Breast epithelium (tissue), 4 donors: ENCODE measurements around the gene CASS4. TPM values are rescaled to one million over a fixed set of nuclear protein-coding genes. Genes with fewer than 3 reads are reported as not detected.

Experiments used
- DNase-seq, 2 donors: peaks; one replicate each; pipeline ENCODE4 v3.0.0-alpha.2; 2019; ENCODE audit warnings: low spot score in 2 of 2
- H3K27ac ChIP-seq, 2 donors: fragments of 200-600 bp; sonication (generic) in 1 of 2; one replicate each; pipeline ENCODE4 v1.5.1; 2016 to 2019; ENCODE audit warnings: mild to moderate bottlenecking in 1 of 2
- H3K27me3 ChIP-seq, 2 donors: fragments of 200-600 bp; sonication (generic) in 1 of 2; one replicate each; pipeline versions ENCODE4 v1.5.1 to v1.6.0; 2017 to 2019; ENCODE audit warnings: control low read depth in 1 of 2, mild to moderate bottlenecking in 1 of 2
- H3K36me3 ChIP-seq: fragments of 200-600 bp; one replicate; pipeline ENCODE4 v1.5.1; 2019
- H3K4me1 ChIP-seq, 2 donors: fragments of 200-600 bp; sonication (generic); one replicate each; pipeline ENCODE4 v1.5.1; 2016 to 2019; ENCODE audit warnings: control low read depth in 1 of 2
- H3K4me3 ChIP-seq, 3 donors: fragments of 200-600 bp; sonication (generic); 1 replicate in 2 of 3; 2 replicates in 1 of 3; pipeline ENCODE4 v1.5.1; 2016 to 2019; ENCODE audit warnings: mild to moderate bottlenecking in 3 of 3, moderate library complexity in 2 of 3
- H3K9me3 ChIP-seq, 2 donors: fragments of 200-600 bp; sonication (generic) in 1 of 2; one replicate each; pipeline ENCODE4 v1.5.1; 2016 to 2019; ENCODE audit warnings: control low read depth in 1 of 2
- POLR2A ChIP-seq: fragments of 450-650 bp; IDR thresholded peaks from one replicate; pipeline ENCODE4 v1.6.1; 2016; ENCODE audit warnings: antibody characterized with exemption, mild to moderate bottlenecking, moderate library complexity
- POLR2AphosphoS5 ChIP-seq, 3 donors: sonication (generic); formaldehyde crosslinking; IDR thresholded peaks; one replicate each; pipeline ENCODE4 v1.6.1; 2017; ENCODE audit warnings: antibody characterized with exemption in 3 of 3
- intact Hi-C: fragments of 100-400 bp; cut with DNase I; formaldehyde crosslinking; loops from one replicate; pipeline ENCODE4 v1.15.1; 2023; ENCODE audit warnings: low total_unique reads
- total RNA-seq, 3 donors: library from RNA; depleted of rRNA; stranded (reverse); fragments of >200 nt; gene quantifications; one replicate each; pipeline ENCODE4 v1.1.0, GENCODE V29; 2016
- TF ChIP-seq, protein P1 (sequence below), 3 donors: fragments of 450-650 bp; IDR thresholded peaks; one replicate each; pipeline ENCODE4 v1.5.1; 2016 to 2017; ENCODE audit warnings: antibody characterized with exemption in 3 of 3, mild to moderate bottlenecking in 3 of 3, moderate library complexity in 3 of 3

The CASS4 gene
- total RNA-seq, 3 donors from 2014 or later = 1.6 to 3.4 (median 2.2) TPM

GRCh38 chr20:56427797-56428196, 15.7 kb downstream of the CASS4 start:
- Histone ChIP-seq H3K9me3 (no peaks in the 10 kb centered on the region), H3K4me3 (no peak overlapping the region), H3K36me3 (no peaks in the 10 kb centered on the region), H3K4me1 (no peaks in the 10 kb centered on the region), H3K27me3 (no peaks in the 10 kb centered on the region), H3K27ac (no peak overlapping the region)
- TF ChIP-seq POLR2AphosphoS5 (IDR thresholded peaks at IDR 0.05) (no peak), POLR2A (no peak)
- TF ChIP-seq, protein P1, sequence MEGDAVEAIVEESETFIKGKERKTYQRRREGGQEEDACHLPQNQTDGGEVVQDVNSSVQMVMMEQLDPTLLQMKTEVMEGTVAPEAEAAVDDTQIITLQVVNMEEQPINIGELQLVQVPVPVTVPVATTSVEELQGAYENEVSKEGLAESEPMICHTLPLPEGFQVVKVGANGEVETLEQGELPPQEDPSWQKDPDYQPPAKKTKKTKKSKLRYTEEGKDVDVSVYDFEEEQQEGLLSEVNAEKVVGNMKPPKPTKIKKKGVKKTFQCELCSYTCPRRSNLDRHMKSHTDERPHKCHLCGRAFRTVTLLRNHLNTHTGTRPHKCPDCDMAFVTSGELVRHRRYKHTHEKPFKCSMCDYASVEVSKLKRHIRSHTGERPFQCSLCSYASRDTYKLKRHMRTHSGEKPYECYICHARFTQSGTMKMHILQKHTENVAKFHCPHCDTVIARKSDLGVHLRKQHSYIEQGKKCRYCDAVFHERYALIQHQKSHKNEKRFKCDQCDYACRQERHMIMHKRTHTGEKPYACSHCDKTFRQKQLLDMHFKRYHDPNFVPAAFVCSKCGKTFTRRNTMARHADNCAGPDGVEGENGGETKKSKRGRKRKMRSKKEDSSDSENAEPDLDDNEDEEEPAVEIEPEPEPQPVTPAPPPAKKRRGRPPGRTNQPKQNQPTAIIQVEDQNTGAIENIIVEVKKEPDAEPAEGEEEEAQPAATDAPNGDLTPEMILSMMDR (IDR thresholded peaks at IDR 0.05) = no peak
- intact Hi-C loops = no loop called here
- no peak for DNase-seq

DNA sequence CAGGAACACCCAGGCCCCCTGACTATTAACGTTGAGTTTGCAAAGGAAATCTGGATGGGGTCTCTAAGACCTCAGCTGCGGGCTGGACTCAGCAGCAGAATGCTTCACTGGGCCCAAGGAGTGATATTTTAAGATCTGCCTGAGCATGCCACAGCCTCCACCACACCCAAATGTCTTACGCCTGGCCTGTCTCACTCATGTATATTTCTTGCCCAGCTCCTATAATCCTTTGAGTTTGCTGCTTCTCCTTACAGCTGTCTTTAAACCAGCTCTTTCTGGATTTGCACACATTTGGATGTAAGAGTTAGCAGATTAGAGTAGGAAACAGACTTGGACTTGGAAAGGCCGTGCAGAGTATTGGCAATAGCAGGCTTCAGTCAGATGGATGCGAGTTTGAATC, 16.4 kb downstream of the CASS4 start:
- intact Hi-C loops = no loop called here
- DNase-seq = no peak
- H3K27me3 ChIP-seq = no peaks in the 10 kb centered on the region
- no peaks in the 10 kb centered on the region for H3K36me3 ChIP-seq
- no peaks in the 10 kb centered on the region for H3K4me1 ChIP-seq
- no peaks in the 10 kb centered on the region for H3K9me3 ChIP-seq
- no peak overlapping the region for H3K27ac ChIP-seq
- TF ChIP-seq POLR2AphosphoS5 (IDR thresholded peaks at IDR 0.05) (no peak), POLR2A (no peak)
- TF ChIP-seq, protein P1 (IDR thresholded peaks at IDR 0.05) = no peak
- H3K4me3 ChIP-seq = no peak overlapping the region

DNA sequence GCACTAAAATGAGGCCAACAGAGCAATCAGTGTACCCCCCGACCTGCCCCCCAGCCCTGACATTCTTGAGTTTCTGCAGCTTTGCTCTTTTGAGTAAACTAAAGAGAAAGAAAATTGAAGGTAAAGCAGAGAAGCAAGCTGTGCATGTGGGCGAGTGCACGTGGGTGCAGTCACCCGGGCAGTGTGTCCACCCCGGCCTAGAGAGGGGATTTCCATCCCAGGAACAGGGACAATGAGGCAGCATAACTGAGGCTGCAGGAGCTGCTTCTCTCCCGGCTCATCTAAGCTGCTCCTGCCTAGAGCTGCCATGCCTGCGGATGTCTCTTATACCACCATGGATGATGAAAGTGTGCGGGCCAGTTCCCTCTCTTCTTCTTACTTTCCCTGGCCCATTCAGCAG, 16.8 kb downstream of the CASS4 start:
- Histone ChIP-seq H3K4me3 (no peak overlapping the region), H3K36me3 (no peaks in the 10 kb centered on the region), H3K9me3 (no peaks in the 10 kb centered on the region), H3K27ac (no peak overlapping the region), H3K27me3 (no peaks in the 10 kb centered on the region), H3K4me1 (no peaks in the 10 kb centered on the region)
- no peak for TF ChIP-seq POLR2A
- no peak for DNase-seq
- intact Hi-C loops = no loop called here

DNA sequence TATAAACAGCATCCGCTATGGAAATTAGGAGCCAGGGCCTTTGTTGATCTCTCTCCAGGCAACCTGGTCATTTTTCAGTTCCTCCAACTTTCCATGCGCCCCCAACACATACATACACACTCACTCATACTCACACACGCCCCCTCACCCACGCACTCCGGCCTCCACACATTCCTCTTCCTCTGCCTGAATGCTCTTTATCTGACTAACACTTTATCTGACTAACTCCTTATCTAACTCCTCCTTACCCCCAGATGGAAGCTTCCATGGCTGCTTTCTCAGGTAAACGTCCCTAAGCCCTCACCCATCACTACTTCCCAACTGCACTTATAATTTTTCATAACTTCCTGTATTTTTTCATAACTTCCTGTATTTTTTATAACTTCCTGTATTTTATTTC, 17.4 kb downstream of the CASS4 start:
- Histone ChIP-seq H3K27ac (no peak overlapping the region), H3K9me3 (no peaks in the 10 kb centered on the region), H3K4me3 (no peak overlapping the region), H3K36me3 (no peaks in the 10 kb centered on the region), H3K27me3 (no peaks in the 10 kb centered on the region), H3K4me1 (no peaks in the 10 kb centered on the region)
- TF ChIP-seq POLR2A (no peak), POLR2AphosphoS5 (IDR thresholded peaks at IDR 0.05) (no peak)
- TF ChIP-seq, protein P1 (IDR thresholded peaks at IDR 0.05) = no peak
- intact Hi-C loops = no loop called here
- no peak for DNase-seq

GRCh38 chr20:56429941-56430340, 17.9 kb downstream of the CASS4 start:
- Histone ChIP-seq H3K27me3 (no peaks in the 10 kb centered on the region), H3K36me3 (no peaks in the 10 kb centered on the region), H3K4me1 (no peaks in the 10 kb centered on the region), H3K4me3 (no peak overlapping the region), H3K9me3 (no peaks in the 10 kb centered on the region), H3K27ac (no peak overlapping the region)
- intact Hi-C loops = no loop called here
- DNase-seq = no peak
- TF ChIP-seq POLR2AphosphoS5 (IDR thresholded peaks at IDR 0.05) (no peak), POLR2A (no peak)
- TF ChIP-seq, protein P1 (IDR thresholded peaks at IDR 0.05) = no peak

DNA sequence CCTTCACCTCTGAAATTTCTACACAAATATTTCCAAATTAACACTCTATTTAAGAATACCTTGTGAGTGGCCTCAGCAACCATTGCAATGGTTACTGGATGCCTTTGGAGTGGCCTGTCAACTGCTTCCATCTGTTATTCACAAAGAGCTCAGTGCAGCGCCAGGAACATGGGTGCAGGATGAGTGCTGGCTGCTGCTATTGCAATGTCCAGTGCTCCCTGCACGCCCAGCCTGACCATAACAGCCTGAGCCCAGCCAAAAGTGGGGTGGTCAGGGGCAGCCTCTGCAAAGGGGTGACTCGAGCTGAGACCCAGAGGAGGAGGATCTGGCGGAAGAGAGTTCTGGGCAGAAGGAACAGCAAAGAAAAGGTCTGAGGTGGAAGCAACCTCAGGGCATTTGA, 18.4 kb downstream of the CASS4 start:
- no peaks in the 10 kb centered on the region for H3K27me3 ChIP-seq
- TF ChIP-seq POLR2A = no peak
- TF ChIP-seq, protein P1 (IDR thresholded peaks at IDR 0.05) = no peak
- TF ChIP-seq POLR2AphosphoS5 (IDR thresholded peaks at IDR 0.05) = no peak
- H3K4me1 ChIP-seq = no peaks in the 10 kb centered on the region
- no peak overlapping the region for H3K27ac ChIP-seq
- no peaks in the 10 kb centered on the region for H3K9me3 ChIP-seq
- DNase-seq = no peak
- intact Hi-C loops = no loop called here
- H3K4me3 ChIP-seq = no peak overlapping the region
- H3K36me3 ChIP-seq = no peaks in the 10 kb centered on the region
